GM12872 (cell line): ENCODE data around the gene ZNF574.

Experiments used
- CTCF ChIP-seq: IDR thresholded peaks from 3 replicates; pipeline ENCODE4 v1.5.1; 2011; ENCODE audit warnings: low read depth, mild to moderate bottlenecking, low read length, moderate library complexity; ENCODE audit not compliant: insufficient read depth

ZNF574 gene

DNA sequence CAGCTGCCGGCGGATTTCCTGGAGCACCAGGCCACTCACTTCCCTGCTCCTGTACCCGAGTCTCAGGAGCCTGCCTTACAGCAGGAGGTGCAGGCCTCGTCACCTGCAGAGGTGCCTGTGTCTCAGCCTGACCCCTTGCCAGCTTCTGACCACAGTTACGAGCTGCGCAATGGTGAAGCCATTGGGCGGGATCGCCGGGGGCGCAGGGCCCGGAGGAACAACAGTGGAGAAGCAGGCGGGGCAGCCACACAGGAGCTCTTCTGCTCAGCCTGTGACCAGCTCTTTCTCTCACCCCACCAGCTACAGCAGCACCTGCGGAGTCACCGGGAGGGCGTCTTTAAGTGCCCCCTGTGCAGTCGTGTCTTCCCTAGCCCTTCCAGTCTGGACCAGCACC is 3.3 kb downstream of the ZNF574 start:
- TF ChIP-seq CTCF, result no peak

DNA sequence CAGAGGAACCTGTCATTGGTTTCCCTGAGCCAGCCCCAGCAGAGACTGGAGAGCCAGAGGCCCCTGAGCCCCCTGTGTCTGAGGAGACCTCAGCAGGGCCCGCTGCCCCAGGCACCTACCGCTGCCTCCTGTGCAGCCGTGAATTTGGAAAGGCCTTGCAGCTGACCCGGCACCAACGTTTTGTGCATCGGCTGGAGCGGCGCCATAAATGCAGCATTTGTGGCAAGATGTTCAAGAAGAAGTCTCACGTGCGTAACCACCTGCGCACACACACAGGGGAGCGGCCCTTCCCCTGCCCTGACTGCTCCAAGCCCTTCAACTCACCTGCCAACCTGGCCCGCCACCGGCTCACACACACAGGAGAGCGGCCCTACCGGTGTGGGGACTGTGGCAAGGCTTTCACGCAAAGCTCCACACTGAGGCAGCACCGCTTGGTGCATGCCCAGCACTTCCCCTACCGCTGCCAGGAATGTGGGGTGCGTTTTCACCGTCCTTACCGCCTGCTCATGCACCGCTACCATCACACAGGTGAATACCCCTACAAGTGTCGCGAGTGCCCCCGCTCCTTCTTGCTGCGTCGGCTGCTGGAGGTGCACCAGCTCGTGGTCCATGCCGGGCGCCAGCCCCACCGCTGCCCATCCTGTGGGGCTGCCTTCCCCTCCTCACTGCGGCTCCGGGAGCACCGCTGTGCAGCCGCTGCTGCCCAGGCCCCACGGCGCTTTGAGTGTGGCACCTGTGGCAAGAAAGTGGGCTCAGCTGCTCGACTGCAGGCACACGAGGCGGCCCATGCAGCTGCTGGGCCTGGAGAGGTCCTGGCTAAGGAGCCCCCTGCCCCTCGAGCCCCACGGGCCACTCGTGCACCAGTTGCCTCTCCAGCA is 4.2 kb downstream of the ZNF574 start:
- TF ChIP-seq CTCF, result no peak

GRCh38 chr19:42080764-42081375 is 4.9 kb downstream of the ZNF574 start:
- no peak for TF ChIP-seq CTCF

GRCh38 chr19:42081584-42082203 is 5.7 kb downstream of the ZNF574 start:
- peak; percentile 77 for TF ChIP-seq CTCF

GRCh38 chr19:42083537-42083936 is 7.6 kb downstream of the ZNF574 start:
- TF ChIP-seq CTCF, result no peak

DNA sequence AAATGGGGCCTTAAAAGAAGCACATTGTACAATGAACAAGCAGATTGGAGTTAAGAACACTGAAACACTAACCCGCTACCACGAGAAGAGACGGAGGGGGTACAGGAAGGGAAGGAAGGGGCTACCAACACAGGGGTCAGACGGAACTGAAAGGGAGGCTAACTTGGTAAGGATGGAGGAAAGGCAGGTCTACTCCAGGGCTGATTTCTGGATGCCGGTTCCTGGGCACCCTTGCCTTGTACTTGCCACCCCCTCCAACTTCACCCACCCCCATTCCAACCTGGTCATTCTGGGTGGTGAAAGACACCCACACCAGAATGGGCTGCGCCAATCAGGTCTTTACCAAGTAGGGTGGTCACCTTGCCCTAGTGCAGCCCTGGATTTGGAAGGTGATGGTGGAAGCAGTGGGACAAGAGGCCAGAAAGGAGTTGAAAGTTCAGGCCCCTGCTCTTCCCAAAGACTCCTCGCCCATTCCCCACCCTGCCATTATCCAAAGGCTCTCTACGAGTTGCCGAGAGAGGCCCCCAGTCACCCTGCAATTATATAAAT is 10.3 kb downstream of the ZNF574 start:
- no peak for TF ChIP-seq CTCF
